Measurements from ENCODE around the gene PDE4D.
"Not testable (repeated sequence)": the region's sequence is repeated elsewhere in the genome, so short reads cannot be mapped to it uniquely, and the experiment has no call there.

Gene PDE4D

GRCh38 chr5:59584858-59585846 lies 308.4 kb downstream of the PDE4D start:
- Histone ChIP-seq H3K4me1 (ENCODE audit: control insufficient read depth in 1 of 2, insufficient read depth in 2 of 2, low read length in 2 of 2) (peaks cover 0 to 22% of the 10 kb centered on the region in 2 donors), H3K27ac (ENCODE audit: low read length) (no peak overlapping the region), H3K27me3 (ENCODE audit: low read depth, low read length) (no peaks in the 10 kb centered on the region), H3K4me3 (ENCODE audit: low read depth in 1 of 2, low read length in 2 of 2) (no peak overlapping the region), H3K36me3 (ENCODE audit: control insufficient read depth in 1 of 2, insufficient read depth in 2 of 2, low read length in 2 of 2) (no peaks in the 10 kb centered on the region), H3K9me3 (ENCODE audit: control insufficient read depth in 1 of 2, low read length in 2 of 2) (no peaks in the 10 kb centered on the region)

- Histone ChIP-seq H3K9me3 (ENCODE audit: control insufficient read depth in 1 of 2, low read length in 2 of 2) (no peaks in the 10 kb centered on the region), H3K4me3 (ENCODE audit: low read depth in 1 of 2, low read length in 2 of 2) (no peak overlapping the region), H3K36me3 (ENCODE audit: control insufficient read depth in 1 of 2, insufficient read depth in 2 of 2, low read length in 2 of 2) (no peaks in the 10 kb centered on the region), H3K4me1 (ENCODE audit: control insufficient read depth in 1 of 2, insufficient read depth in 2 of 2, low read length in 2 of 2) (peaks cover 0 to 18% of the 10 kb centered on the region in 2 donors), H3K27ac (ENCODE audit: low read length) (no peak overlapping the region), H3K27me3 (ENCODE audit: low read depth, low read length) (no peaks in the 10 kb centered on the region)
These were observed 309.5 kb downstream of the PDE4D start for GRCh38 chr5:59583810-59584562.

DNA sequence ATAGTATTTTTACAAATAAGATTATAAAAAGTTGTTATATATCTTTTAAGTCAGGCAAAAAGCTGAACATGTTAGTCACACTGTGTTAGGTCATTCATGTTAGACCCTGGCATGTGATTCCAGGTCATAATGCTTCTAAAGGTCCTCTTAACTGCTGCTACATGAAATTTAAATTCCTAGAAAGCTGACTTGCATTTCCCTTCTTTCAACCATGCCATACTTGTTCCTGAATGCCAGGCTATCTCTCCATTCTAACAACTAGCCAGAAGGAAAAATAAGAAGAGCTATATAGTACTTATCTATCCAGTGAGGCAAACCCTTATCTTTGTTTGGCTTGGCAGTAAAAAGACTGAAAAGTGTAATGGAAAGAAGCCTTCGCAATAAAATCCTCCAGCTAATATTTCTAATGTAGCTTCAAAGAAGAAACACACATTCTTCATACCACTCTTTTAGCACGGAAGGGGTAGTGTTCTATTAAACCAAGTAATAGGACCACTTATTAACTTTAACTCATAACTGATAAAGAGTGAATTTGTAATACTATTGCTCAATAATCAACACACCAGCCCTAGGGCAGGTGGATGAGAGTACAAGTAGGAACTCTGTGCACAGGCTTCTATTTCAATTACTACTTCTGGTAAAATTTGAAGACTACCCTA lies 310.2 kb downstream of the PDE4D start:
- Histone ChIP-seq H3K36me3 (ENCODE audit: control insufficient read depth in 1 of 2, insufficient read depth in 2 of 2, low read length in 2 of 2) (no peaks in the 10 kb centered on the region), H3K4me3 (ENCODE audit: low read depth in 1 of 2, low read length in 2 of 2) (no peak overlapping the region), H3K27ac (ENCODE audit: low read length) (no peak overlapping the region), H3K27me3 (ENCODE audit: low read depth, low read length) (no peaks in the 10 kb centered on the region), H3K4me1 (ENCODE audit: control insufficient read depth in 1 of 2, insufficient read depth in 2 of 2, low read length in 2 of 2) (peaks cover 0 to 14% of the 10 kb centered on the region in 2 donors), H3K9me3 (ENCODE audit: control insufficient read depth in 1 of 2, low read length in 2 of 2) (no peaks in the 10 kb centered on the region)

DNA sequence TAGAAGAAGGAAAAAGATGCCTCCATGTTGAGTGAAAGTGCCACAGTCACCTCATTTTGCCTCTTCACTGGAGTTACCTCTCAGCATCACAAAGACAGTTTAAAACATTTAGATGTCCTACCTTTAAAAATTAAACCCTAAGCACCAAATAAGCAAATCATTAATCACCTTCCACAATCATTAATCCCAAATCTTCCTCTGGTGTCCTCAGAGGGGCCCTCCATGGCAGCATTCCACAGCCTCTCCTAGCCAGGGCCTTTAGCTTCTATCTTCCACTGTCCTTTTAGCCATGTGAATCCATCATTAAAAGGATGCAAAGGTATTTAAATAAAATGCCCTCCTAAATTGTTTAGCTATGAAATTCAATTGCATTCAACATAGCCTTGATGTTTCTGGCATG lies 310.8 kb downstream of the PDE4D start:
- no peaks in the 10 kb centered on the region for H3K36me3 ChIP-seq (ENCODE audit: control insufficient read depth in 1 of 2, insufficient read depth in 2 of 2, low read length in 2 of 2)
- H3K27me3 ChIP-seq (ENCODE audit: low read depth, low read length), result no peaks in the 10 kb centered on the region
- no peak overlapping the region for H3K27ac ChIP-seq (ENCODE audit: low read length)
- no peak overlapping the region for H3K4me3 ChIP-seq (ENCODE audit: low read depth in 1 of 2, low read length in 2 of 2)
- H3K4me1 ChIP-seq (ENCODE audit: control insufficient read depth in 1 of 2, insufficient read depth in 2 of 2, low read length in 2 of 2), result peaks cover 0 to 11% of the 10 kb centered on the region in 2 donors
- no peaks in the 10 kb centered on the region for H3K9me3 ChIP-seq (ENCODE audit: control insufficient read depth in 1 of 2, low read length in 2 of 2)

- H3K4me3 ChIP-seq (ENCODE audit: low read depth in 1 of 2, low read length in 2 of 2), result no peak overlapping the region
- no peaks in the 10 kb centered on the region for H3K27me3 ChIP-seq (ENCODE audit: low read depth, low read length)
- H3K36me3 ChIP-seq (ENCODE audit: control insufficient read depth in 1 of 2, insufficient read depth in 2 of 2, low read length in 2 of 2), result no peaks in the 10 kb centered on the region
- H3K9me3 ChIP-seq (ENCODE audit: control insufficient read depth in 1 of 2, low read length in 2 of 2), result no peaks in the 10 kb centered on the region
- no peak overlapping the region for H3K27ac ChIP-seq (ENCODE audit: low read length)
- H3K4me1 ChIP-seq (ENCODE audit: control insufficient read depth in 1 of 2, insufficient read depth in 2 of 2, low read length in 2 of 2), result peaks cover 0 to 1% of the 10 kb centered on the region in 2 donors
These were observed 313.7 kb downstream of the PDE4D start for GRCh38 chr5:59579824-59580167.

DNA sequence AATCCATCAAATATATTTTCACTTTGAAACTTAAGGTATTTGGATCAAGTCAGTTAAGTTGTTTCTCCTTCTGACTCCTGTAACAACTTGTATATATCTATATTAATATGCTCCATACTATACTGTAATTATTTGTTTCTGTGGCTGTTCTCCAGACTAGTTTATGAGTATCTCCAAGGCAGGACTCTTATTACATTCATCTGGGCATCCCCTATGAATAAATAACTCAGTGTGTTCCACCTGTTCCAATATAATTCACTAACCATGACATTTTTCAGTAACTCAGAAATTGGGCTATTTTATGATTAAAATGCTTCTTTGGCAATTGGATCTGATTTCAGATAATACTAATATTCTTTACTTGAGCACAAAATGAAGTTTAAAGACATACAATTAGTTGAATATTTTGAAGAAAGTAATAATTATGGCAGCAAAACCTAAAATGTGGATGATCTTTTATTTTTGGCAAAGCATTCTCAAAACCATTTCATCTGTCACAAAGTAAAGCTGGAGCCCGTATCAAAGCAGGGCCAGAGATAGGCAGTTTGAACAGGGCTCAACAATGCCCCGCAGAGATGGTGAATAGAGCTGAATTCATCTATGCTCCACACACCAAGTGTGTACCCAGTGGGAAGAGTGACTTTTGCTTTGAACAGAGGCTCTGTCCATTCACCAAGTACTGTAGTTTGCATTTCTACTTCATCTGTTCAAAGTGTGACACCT lies 314.3 kb downstream of the PDE4D start:
- Histone ChIP-seq H3K27me3 (ENCODE audit: low read depth, low read length) (no peaks in the 10 kb centered on the region), H3K4me1 (ENCODE audit: control insufficient read depth in 1 of 2, insufficient read depth in 2 of 2, low read length in 2 of 2) (no peaks in the 10 kb centered on the region), H3K4me3 (ENCODE audit: low read depth in 1 of 2, low read length in 2 of 2) (no peak overlapping the region), H3K36me3 (ENCODE audit: control insufficient read depth in 1 of 2, insufficient read depth in 2 of 2, low read length in 2 of 2) (no peaks in the 10 kb centered on the region), H3K9me3 (ENCODE audit: control insufficient read depth in 1 of 2, low read length in 2 of 2) (no peaks in the 10 kb centered on the region), H3K27ac (ENCODE audit: low read length) (no peak overlapping the region)

DNA sequence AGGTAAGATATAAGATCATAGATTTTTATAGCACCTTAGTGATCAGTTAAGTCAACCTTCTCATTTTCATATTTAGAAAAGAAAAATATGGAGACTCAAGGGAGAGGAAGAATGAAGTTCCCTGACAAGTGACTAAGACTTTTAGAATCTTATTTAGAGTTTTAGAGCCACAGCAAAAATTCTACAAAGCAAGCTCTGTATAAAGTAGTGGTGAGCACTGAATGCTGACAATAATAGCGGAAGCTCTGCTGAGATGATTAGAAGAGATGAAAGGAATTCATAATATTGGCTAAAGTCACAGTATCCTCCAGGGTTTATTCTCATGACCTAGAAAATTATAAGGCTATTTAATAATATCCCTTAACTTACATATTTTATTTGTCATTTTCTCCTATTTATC lies 316.0 kb downstream of the PDE4D start:
- no peaks in the 10 kb centered on the region for H3K9me3 ChIP-seq (ENCODE audit: control insufficient read depth in 1 of 2, low read length in 2 of 2)
- H3K27ac ChIP-seq (ENCODE audit: low read length), result no peak overlapping the region
- H3K36me3 ChIP-seq (ENCODE audit: control insufficient read depth in 1 of 2, insufficient read depth in 2 of 2, low read length in 2 of 2), result no peaks in the 10 kb centered on the region
- H3K4me1 ChIP-seq (ENCODE audit: control insufficient read depth in 1 of 2, insufficient read depth in 2 of 2, low read length in 2 of 2), result no peaks in the 10 kb centered on the region
- H3K27me3 ChIP-seq (ENCODE audit: low read depth, low read length), result no peaks in the 10 kb centered on the region
- no peak overlapping the region for H3K4me3 ChIP-seq (ENCODE audit: low read depth in 1 of 2, low read length in 2 of 2)

GRCh38 chr5:59575648-59576445 lies 317.7 kb downstream of the PDE4D start:
- no peak overlapping the region for H3K27ac ChIP-seq (ENCODE audit: low read length)
- no peaks in the 10 kb centered on the region for H3K4me1 ChIP-seq (ENCODE audit: control insufficient read depth in 1 of 2, insufficient read depth in 2 of 2, low read length in 2 of 2)
- H3K36me3 ChIP-seq (ENCODE audit: control insufficient read depth in 1 of 2, insufficient read depth in 2 of 2, low read length in 2 of 2), result no peaks in the 10 kb centered on the region
- H3K4me3 ChIP-seq (ENCODE audit: low read depth in 1 of 2, low read length in 2 of 2), result no peak overlapping the region
- no peaks in the 10 kb centered on the region for H3K9me3 ChIP-seq (ENCODE audit: control insufficient read depth in 1 of 2, low read length in 2 of 2)
- H3K27me3 ChIP-seq (ENCODE audit: low read depth, low read length), result no peaks in the 10 kb centered on the region

GRCh38 chr5:59573509-59573908 lies 320.0 kb downstream of the PDE4D start:
- H3K27ac ChIP-seq (ENCODE audit: low read length); H3K4me3 ChIP-seq (ENCODE audit: low read depth in 1 of 2, low read length in 2 of 2); H3K27me3 ChIP-seq (ENCODE audit: low read depth, low read length); H3K9me3 ChIP-seq (ENCODE audit: control insufficient read depth in 1 of 2, low read length in 2 of 2); H3K4me1 ChIP-seq (ENCODE audit: control insufficient read depth in 1 of 2, insufficient read depth in 2 of 2, low read length in 2 of 2); H3K36me3 ChIP-seq (ENCODE audit: control insufficient read depth in 1 of 2, insufficient read depth in 2 of 2, low read length in 2 of 2): not testable (repeated sequence)

GRCh38 chr5:59571067-59571466 lies 322.5 kb downstream of the PDE4D start:
- H3K27me3 ChIP-seq (ENCODE audit: low read depth, low read length), result no peaks in the 10 kb centered on the region
- H3K4me1 ChIP-seq (ENCODE audit: control insufficient read depth in 1 of 2, insufficient read depth in 2 of 2, low read length in 2 of 2), result no peaks in the 10 kb centered on the region
- no peak overlapping the region for H3K4me3 ChIP-seq (ENCODE audit: low read depth in 1 of 2, low read length in 2 of 2)
- no peaks in the 10 kb centered on the region for H3K9me3 ChIP-seq (ENCODE audit: control insufficient read depth in 1 of 2, low read length in 2 of 2)
- no peaks in the 10 kb centered on the region for H3K36me3 ChIP-seq (ENCODE audit: control insufficient read depth in 1 of 2, insufficient read depth in 2 of 2, low read length in 2 of 2)
- no peak overlapping the region for H3K27ac ChIP-seq (ENCODE audit: low read length)
